Measurements from ENCODE around the gene RTN4IP1. TPM values are rescaled to one million over a fixed set of nuclear protein-coding genes. Genes with fewer than 3 reads are reported as not detected.

RTN4IP1 gene
- total RNA-seq, 2 donors from 2014 or later = 7.1 to 8.9 TPM

- TF ChIP-seq, protein P1, sequence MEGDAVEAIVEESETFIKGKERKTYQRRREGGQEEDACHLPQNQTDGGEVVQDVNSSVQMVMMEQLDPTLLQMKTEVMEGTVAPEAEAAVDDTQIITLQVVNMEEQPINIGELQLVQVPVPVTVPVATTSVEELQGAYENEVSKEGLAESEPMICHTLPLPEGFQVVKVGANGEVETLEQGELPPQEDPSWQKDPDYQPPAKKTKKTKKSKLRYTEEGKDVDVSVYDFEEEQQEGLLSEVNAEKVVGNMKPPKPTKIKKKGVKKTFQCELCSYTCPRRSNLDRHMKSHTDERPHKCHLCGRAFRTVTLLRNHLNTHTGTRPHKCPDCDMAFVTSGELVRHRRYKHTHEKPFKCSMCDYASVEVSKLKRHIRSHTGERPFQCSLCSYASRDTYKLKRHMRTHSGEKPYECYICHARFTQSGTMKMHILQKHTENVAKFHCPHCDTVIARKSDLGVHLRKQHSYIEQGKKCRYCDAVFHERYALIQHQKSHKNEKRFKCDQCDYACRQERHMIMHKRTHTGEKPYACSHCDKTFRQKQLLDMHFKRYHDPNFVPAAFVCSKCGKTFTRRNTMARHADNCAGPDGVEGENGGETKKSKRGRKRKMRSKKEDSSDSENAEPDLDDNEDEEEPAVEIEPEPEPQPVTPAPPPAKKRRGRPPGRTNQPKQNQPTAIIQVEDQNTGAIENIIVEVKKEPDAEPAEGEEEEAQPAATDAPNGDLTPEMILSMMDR (conservative IDR thresholded peaks at IDR 0.05) = no peak
- Mint-ChIP-seq H3K4me1 (no peaks in the 10 kb centered on the region), H3K9me3 (no peaks in the 10 kb centered on the region), H3K36me3 (ENCODE audit: low read depth) (no peaks in the 10 kb centered on the region), H3K27ac (no peak overlapping the region), H3K4me3 (no peak overlapping the region), H3K27me3 (ENCODE audit: insufficient read depth) (no peaks in the 10 kb centered on the region)
- H3K9ac ChIP-seq (ENCODE audit: extremely low read depth, low read length, poor library complexity, severe bottlenecking) = no peak overlapping the region
- H3K27ac ChIP-seq (ENCODE audit: low read depth, low read length) = no peak overlapping the region
- H3K4me1 ChIP-seq (ENCODE audit: control insufficient read depth, insufficient read depth, low read length) = no peaks in the 10 kb centered on the region
- H3K36me3 ChIP-seq (ENCODE audit: control insufficient read depth, insufficient read depth, low read length) = no peaks in the 10 kb centered on the region
- H3K4me3 ChIP-seq (ENCODE audit: low read length) = no peak overlapping the region
- WGBS, 2 experiments (ENCODE audit: insufficient coverage in 1 of 2, insufficient read length in 1 of 2) = 79 to 95% methylated on average over 3 to 4 of the region's 4 CpGs
- H3K27me3 ChIP-seq (ENCODE audit: control insufficient read depth, insufficient read depth, low read length, poor library complexity, severe bottlenecking) = no peaks in the 10 kb centered on the region
- no peaks in the 10 kb centered on the region for H3K9me3 ChIP-seq (ENCODE audit: control insufficient read depth, low read length)
- DNase-seq = no peak
These were observed 59.9 kb downstream of the RTN4IP1 start for GRCh38 chr6:106569428-106569827.

DNA sequence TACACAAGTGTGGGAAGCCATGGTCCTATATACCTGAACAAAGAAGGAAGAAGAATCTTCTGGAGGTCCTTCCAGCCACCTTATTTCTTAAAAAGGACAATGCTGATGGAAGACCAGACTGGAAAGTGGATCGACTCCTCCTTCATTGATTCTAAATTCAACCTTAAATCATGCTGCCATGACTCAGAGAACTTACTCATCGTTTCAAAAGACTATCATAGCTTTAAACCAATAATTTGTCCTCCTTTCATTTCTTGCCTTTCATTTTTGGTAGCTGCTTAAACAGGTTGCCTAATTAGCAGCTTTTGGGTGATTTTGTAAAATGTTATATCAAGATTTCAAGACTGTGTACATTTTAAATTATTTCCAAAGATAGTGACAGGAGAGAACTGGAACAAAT lies 60.8 kb downstream of the RTN4IP1 start:
- no peak overlapping the region for H3K27ac Mint-ChIP-seq
- H3K36me3 Mint-ChIP-seq (ENCODE audit: low read depth) = no peaks in the 10 kb centered on the region
- Histone ChIP-seq H3K36me3 (ENCODE audit: control insufficient read depth, insufficient read depth, low read length) (no peaks in the 10 kb centered on the region), H3K27me3 (ENCODE audit: control insufficient read depth, insufficient read depth, low read length, poor library complexity, severe bottlenecking) (no peaks in the 10 kb centered on the region), H3K9me3 (ENCODE audit: control insufficient read depth, low read length) (no peaks in the 10 kb centered on the region), H3K9ac (ENCODE audit: extremely low read depth, low read length, poor library complexity, severe bottlenecking) (no peak overlapping the region), H3K4me3 (ENCODE audit: low read length) (no peak overlapping the region), H3K4me1 (ENCODE audit: control insufficient read depth, insufficient read depth, low read length) (no peaks in the 10 kb centered on the region), H3K27ac (ENCODE audit: low read depth, low read length) (no peak overlapping the region)
- TF ChIP-seq, protein P1 (conservative IDR thresholded peaks at IDR 0.05) = no peak
- H3K27me3 Mint-ChIP-seq (ENCODE audit: insufficient read depth) = no peaks in the 10 kb centered on the region
- 91% methylated on average over 2 of the region's 2 CpGs for WGBS, 2 experiments (ENCODE audit: insufficient coverage in 1 of 2, insufficient read length in 1 of 2)
- no peaks in the 10 kb centered on the region for H3K4me1 Mint-ChIP-seq
- H3K4me3 Mint-ChIP-seq = no peak overlapping the region
- no peak for DNase-seq
- H3K9me3 Mint-ChIP-seq = no peaks in the 10 kb centered on the region

GRCh38 chr6:106564476-106564875 lies 64.8 kb downstream of the RTN4IP1 start:
- H3K27me3 ChIP-seq (ENCODE audit: control insufficient read depth, insufficient read depth, low read length, poor library complexity, severe bottlenecking) = no peaks in the 10 kb centered on the region
- 81% methylated on average over 2 of the region's 4 CpGs; no CpG with 5 or more reads in 1 of the 2 experiments for WGBS, 2 experiments (ENCODE audit: insufficient coverage in 1 of 2, insufficient read length in 1 of 2)
- Mint-ChIP-seq H3K9me3 (no peaks in the 10 kb centered on the region), H3K27ac (no peak overlapping the region), H3K27me3 (ENCODE audit: insufficient read depth) (no peaks in the 10 kb centered on the region), H3K4me3 (no peak overlapping the region), H3K4me1 (no peaks in the 10 kb centered on the region), H3K36me3 (ENCODE audit: low read depth) (no peaks in the 10 kb centered on the region)
- no peak overlapping the region for H3K9ac ChIP-seq (ENCODE audit: extremely low read depth, low read length, poor library complexity, severe bottlenecking)
- no peaks in the 10 kb centered on the region for H3K4me1 ChIP-seq (ENCODE audit: control insufficient read depth, insufficient read depth, low read length)
- no peak overlapping the region for H3K27ac ChIP-seq (ENCODE audit: low read depth, low read length)
- no peak overlapping the region for H3K4me3 ChIP-seq (ENCODE audit: low read length)
- TF ChIP-seq, protein P1 (conservative IDR thresholded peaks at IDR 0.05) = no peak
- H3K36me3 ChIP-seq (ENCODE audit: control insufficient read depth, insufficient read depth, low read length) = no peaks in the 10 kb centered on the region
- no peaks in the 10 kb centered on the region for H3K9me3 ChIP-seq (ENCODE audit: control insufficient read depth, low read length)
- no peak for DNase-seq

Data from endodermal cell (in vitro differentiated cells).